ENCODE measurements around the gene ANKRD31.

Gene ANKRD31

DNA sequence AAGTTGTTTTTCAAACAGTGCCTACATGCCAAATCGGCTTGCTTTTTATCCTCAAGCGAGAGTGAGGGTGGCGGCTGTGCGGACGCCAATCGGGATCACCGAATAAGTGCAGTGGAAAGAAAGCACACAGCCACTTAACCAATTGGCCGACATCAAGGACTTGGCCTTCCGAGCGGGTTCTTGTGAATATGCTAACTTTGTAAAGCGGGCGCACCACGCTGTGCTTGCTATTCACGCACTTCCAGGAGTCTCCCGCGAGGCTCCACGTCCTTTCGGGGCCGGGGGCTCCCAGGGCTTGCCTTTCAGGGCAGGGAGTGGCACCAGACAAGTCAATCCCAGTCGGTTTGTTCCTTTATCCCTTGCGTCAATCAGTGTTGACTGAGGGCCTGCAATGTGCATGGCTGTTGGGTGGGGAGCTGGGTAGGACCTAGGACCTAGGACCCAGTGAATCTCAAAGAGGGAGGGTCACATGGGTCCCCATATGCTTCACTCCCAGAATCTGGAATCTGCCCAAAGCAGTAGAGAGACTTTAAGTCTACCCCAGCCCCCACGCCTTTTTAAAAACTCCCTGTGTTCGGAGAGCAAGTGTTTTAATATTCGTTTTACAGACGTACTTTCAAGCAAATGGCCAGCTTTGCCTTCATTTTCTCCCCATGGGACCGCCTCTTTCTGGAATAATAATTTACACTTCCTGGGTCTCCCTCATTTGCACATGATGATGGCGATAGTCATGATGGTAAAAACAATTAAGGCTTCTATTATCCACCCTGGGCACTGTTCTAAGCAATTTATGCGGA is 182.3 kb downstream of the ANKRD31 start:
- no peaks in the 10 kb centered on the region for H3K36me3 ChIP-seq (ENCODE audit: control insufficient read depth in 1 of 2, insufficient read depth in 2 of 2, low read length in 2 of 2)
- H3K27me3 ChIP-seq (ENCODE audit: control insufficient read depth in 1 of 2, insufficient read depth in 2 of 2, low read length in 2 of 2), result no peaks in the 10 kb centered on the region
- peak overlapping the region; percentile 72 to 82 for H3K4me3 ChIP-seq (ENCODE audit: low read depth in 1 of 2, low read length in 2 of 2)
- peak overlapping the region; percentile 66 to 87 for H3K9ac ChIP-seq (ENCODE audit: low read depth in 1 of 2, low read length in 2 of 2)
- no peaks in the 10 kb centered on the region for H3K9me3 ChIP-seq (ENCODE audit: control insufficient read depth in 1 of 2, low read length in 2 of 2)
- H3K4me1 ChIP-seq (ENCODE audit: control insufficient read depth in 1 of 2, insufficient read depth in 2 of 2, low read length in 2 of 2), result peaks cover 29 to 41% of the 10 kb centered on the region in 2 donors
- H3K27ac ChIP-seq (ENCODE audit: low read depth, low read length), result peak overlapping the region; percentile 82

DNA sequence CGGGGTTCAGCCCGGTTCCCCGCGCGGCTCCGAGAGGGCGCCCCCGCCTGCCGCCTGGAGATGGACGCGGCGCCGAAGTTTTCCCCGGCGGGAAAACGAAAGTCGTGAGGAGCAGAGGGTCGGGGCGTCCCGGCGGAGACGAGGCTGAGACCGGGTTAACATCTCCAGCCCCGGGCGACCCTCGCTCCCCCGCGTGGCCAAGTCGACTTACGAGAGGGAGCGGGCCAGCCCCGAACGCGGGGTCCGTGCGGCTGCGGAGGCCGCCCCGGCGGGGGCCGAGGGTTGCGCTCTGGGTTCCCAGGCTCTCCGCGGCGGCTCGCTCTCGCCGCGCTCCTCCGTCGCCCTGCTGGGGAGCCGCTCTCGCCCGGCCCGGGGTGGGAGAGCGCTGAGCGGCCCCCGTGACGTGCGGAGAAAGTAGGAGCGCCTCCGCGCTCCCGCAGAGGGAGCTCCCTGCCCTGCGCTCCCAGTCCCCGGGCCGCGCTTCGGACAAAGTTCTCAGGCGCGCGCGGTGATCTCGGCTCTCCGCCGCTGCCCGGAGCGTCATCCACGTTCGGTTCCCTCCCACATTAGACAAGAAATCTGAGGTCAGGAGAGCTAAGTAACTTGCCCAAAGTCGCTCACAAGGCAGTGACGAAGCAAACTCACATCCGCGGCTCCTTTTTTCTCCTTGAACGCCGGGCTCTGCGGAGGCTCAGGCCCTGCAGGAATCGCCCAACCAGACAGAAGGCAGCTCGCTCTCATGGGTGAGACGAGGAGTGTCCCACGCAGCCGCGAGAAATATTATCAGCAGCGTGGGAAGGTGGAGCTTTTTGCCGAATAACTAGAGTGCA is 183.2 kb downstream of the ANKRD31 start:
- Histone ChIP-seq H3K9ac (ENCODE audit: low read depth in 1 of 2, low read length in 2 of 2) (peak overlapping the region; percentile 66 to 87), H3K4me3 (ENCODE audit: low read depth in 1 of 2, low read length in 2 of 2) (peak overlapping the region; percentile 72 to 82), H3K9me3 (ENCODE audit: control insufficient read depth in 1 of 2, low read length in 2 of 2) (no peaks in the 10 kb centered on the region), H3K4me1 (ENCODE audit: control insufficient read depth in 1 of 2, insufficient read depth in 2 of 2, low read length in 2 of 2) (peaks cover 37 to 49% of the 10 kb centered on the region in 2 donors), H3K36me3 (ENCODE audit: control insufficient read depth in 1 of 2, insufficient read depth in 2 of 2, low read length in 2 of 2) (peaks cover 0 to 2% of the 10 kb centered on the region in 2 donors), H3K27me3 (ENCODE audit: control insufficient read depth in 1 of 2, insufficient read depth in 2 of 2, low read length in 2 of 2) (no peaks in the 10 kb centered on the region), H3K27ac (ENCODE audit: low read depth, low read length) (peak overlapping the region; percentile 82)

DNA sequence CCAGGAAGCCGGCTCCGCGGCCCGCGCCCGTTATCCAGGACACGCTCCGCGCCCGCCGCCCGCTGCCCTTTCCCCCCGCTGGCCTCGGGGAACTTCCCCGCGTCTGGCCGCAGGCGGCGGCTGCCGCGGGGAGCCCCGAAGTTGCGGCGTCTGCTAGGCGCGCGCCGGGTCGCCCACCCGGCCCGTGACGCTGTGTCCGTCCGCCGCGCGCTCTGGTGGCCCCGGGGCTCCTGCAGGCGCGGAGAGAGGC is 183.7 kb downstream of the ANKRD31 start:
- H3K27me3 ChIP-seq (ENCODE audit: control insufficient read depth in 1 of 2, insufficient read depth in 2 of 2, low read length in 2 of 2), result no peaks in the 10 kb centered on the region
- peak overlapping the region; percentile 82 for H3K27ac ChIP-seq (ENCODE audit: low read depth, low read length)
- H3K4me3 ChIP-seq (ENCODE audit: low read depth in 1 of 2, low read length in 2 of 2), result peak overlapping the region; percentile 72 to 82
- peaks cover 39 to 50% of the 10 kb centered on the region in 2 donors for H3K4me1 ChIP-seq (ENCODE audit: control insufficient read depth in 1 of 2, insufficient read depth in 2 of 2, low read length in 2 of 2)
- no peaks in the 10 kb centered on the region for H3K9me3 ChIP-seq (ENCODE audit: control insufficient read depth in 1 of 2, low read length in 2 of 2)
- peaks cover 0 to 5% of the 10 kb centered on the region in 2 donors for H3K36me3 ChIP-seq (ENCODE audit: control insufficient read depth in 1 of 2, insufficient read depth in 2 of 2, low read length in 2 of 2)
- H3K9ac ChIP-seq (ENCODE audit: low read depth in 1 of 2, low read length in 2 of 2), result peak overlapping the region; percentile 55 to 87

DNA sequence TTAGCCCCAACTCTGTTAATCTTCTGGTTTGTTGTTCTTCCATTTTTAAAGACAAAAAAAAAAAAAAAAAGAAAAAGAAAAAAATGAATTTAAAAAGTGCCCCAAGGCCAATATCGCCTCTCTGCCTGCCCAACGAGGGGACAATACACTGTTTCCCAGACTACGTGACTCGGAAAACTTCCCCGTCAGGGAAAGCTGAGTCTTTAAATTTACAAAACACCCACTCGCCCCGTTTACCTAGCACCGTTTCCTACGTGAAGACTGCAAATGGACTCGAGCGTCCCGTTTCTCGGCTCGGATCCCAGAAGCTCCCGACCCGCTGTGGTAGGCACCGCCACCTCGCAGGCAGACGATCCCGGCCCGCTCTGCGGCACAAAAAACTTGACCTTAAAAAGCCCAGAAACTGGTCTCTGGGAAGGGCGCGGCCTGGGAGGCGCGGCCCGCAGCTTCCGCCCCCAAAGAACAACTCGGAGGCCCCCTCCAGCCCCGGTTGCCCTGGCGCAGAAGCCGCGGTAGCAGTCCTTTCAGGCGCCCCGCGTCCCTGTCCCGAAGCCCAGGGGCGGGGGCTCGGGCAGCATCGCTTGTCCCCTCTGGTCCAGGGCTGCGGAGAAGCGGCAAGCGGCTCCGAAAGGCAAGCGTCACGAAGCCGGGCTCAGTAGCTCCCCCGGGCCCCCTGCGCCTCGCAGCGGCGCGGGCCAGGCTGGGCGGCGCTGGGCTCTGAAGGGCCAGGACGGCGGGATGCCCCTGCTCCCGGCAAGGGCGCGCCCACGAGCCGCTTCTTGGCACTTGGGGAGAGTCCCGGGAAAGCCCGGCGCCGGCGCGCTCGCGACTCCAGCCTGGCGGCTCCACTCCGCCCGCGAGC is 184.3 kb downstream of the ANKRD31 start, which contains the start of gene GCNT4:
TSS of gene GCNT4 (minus strand) at position 367 of the 862 bp plus-strand sequence. CDS start 22,521 bp downstream, outside the sequence.
- Histone ChIP-seq H3K9ac (ENCODE audit: low read depth in 1 of 2, low read length in 2 of 2) (peak within 1 kb of the TSS; percentile 66 to 87), H3K4me3 (ENCODE audit: low read depth in 1 of 2, low read length in 2 of 2) (peak within 1 kb of the TSS; percentile 72 to 82), H3K27ac (ENCODE audit: low read depth, low read length) (peak within 1 kb of the TSS; percentile 82), H3K36me3 (ENCODE audit: control insufficient read depth in 1 of 2, insufficient read depth in 2 of 2, low read length in 2 of 2) (peaks cover 0 to 6% of the 10 kb centered on the region in 2 donors), H3K9me3 (ENCODE audit: control insufficient read depth in 1 of 2, low read length in 2 of 2) (no peaks in the 10 kb centered on the region), H3K4me1 (ENCODE audit: control insufficient read depth in 1 of 2, insufficient read depth in 2 of 2, low read length in 2 of 2) (peaks cover 39 to 50% of the 10 kb centered on the region in 2 donors), H3K27me3 (ENCODE audit: control insufficient read depth in 1 of 2, insufficient read depth in 2 of 2, low read length in 2 of 2) (no peaks in the 10 kb centered on the region)

DNA sequence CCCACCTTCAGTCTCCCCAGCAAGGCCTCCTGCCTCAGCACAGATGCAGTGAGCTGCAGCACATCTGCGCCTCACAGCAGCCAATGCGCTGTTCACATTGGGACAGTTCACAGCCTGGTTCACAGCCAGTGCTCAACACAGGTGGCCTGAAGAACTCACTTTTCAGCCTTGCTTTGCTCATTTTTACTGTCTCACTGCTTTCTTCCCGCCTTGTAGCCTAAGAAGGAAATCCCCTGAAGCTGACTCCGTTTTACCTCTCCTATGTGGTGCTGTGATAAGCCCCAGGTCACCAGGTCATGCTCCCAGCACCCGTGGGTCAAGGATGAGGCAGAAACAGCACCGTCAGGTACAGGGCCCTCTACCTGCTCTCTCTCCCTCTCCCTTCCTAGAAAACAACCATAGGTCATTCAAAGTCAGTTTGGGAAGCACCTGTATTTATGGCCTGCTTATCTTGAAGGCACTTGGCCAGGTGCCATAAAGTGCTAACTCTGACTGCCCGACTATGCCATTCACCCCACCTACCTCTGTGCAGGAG is 185.4 kb downstream of the ANKRD31 start:
- peaks cover 1 to 17% of the 10 kb centered on the region in 2 donors for H3K36me3 ChIP-seq (ENCODE audit: control insufficient read depth in 1 of 2, insufficient read depth in 2 of 2, low read length in 2 of 2)
- peaks cover 39 to 50% of the 10 kb centered on the region in 2 donors for H3K4me1 ChIP-seq (ENCODE audit: control insufficient read depth in 1 of 2, insufficient read depth in 2 of 2, low read length in 2 of 2)
- no peaks in the 10 kb centered on the region for H3K9me3 ChIP-seq (ENCODE audit: control insufficient read depth in 1 of 2, low read length in 2 of 2)
- peak overlapping the region; percentile 72 to 82 for H3K4me3 ChIP-seq (ENCODE audit: low read depth in 1 of 2, low read length in 2 of 2)
- peak overlapping the region; percentile 4 to 87 for H3K9ac ChIP-seq (ENCODE audit: low read depth in 1 of 2, low read length in 2 of 2)
- no peaks in the 10 kb centered on the region for H3K27me3 ChIP-seq (ENCODE audit: control insufficient read depth in 1 of 2, insufficient read depth in 2 of 2, low read length in 2 of 2)
- H3K27ac ChIP-seq (ENCODE audit: low read depth, low read length), result no peak overlapping the region

DNA sequence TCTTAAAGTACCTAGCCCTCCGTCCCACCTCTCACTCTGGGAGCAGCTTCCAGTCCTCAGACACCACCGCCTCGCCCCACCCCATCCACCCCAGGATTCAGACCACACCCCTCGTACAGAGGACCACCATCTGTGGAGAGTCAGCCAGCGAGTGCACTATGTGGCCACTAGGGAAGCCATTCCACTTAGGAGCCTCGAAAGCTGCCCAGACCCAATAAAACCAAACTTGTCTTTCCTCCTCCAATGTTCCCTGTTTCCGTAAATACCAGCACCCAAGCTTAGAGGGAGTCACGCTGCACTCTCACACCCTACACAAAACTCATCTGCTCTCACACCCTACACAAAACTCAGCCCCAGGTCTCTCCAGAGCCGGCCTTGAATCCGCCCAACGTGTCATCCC is 186.3 kb downstream of the ANKRD31 start:
- H3K27me3 ChIP-seq (ENCODE audit: control insufficient read depth in 1 of 2, insufficient read depth in 2 of 2, low read length in 2 of 2), result no peaks in the 10 kb centered on the region
- peaks cover 4 to 26% of the 10 kb centered on the region in 2 donors for H3K36me3 ChIP-seq (ENCODE audit: control insufficient read depth in 1 of 2, insufficient read depth in 2 of 2, low read length in 2 of 2)
- no peak overlapping the region for H3K27ac ChIP-seq (ENCODE audit: low read depth, low read length)

DNA sequence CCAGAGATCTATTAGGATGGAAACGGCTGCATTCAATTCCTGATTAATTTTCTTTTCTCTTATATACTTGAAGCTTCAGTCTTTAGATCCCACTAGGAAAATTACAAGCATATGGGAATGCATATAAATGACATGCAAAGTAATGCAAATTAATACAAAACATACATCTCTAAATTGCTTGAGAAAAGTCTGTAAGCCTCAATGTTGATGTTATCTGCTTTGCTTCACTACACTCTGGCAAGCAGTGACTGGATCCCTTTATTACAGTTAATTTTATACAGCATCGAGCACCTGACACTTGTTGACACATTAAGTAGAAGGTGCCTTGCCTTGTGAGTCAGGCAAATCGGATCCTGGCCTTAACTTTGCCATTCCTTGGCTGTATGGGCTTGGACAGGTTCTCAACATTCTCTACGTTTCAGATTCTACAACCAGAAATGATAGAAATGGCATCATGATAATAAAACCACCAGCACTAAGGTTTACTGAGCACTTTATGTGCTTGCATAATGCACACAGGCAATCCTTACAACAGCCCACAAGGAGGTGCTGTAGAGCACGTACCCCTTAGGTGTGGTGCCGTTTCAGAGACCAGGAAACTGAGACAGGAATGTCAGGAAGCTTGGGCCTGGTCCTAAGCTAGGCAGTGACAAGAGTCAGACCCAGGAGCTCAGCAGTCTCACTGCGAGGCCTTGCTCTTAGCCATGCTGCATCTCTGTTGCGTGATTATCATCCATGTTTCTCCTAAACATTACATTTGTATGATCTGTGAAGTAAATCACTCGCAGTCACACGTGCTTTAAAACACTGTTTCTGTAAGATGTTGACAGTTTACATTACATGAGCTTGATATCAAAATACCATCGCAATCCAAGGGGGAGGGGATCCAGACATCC is 187.0 kb downstream of the ANKRD31 start:
- Histone ChIP-seq H3K9me3 (ENCODE audit: control insufficient read depth in 1 of 2, low read length in 2 of 2) (no peaks in the 10 kb centered on the region), H3K4me1 (ENCODE audit: control insufficient read depth in 1 of 2, insufficient read depth in 2 of 2, low read length in 2 of 2) (peaks cover 36 to 47% of the 10 kb centered on the region in 2 donors), H3K27me3 (ENCODE audit: control insufficient read depth in 1 of 2, insufficient read depth in 2 of 2, low read length in 2 of 2) (no peaks in the 10 kb centered on the region), H3K27ac (ENCODE audit: low read depth, low read length) (no peak overlapping the region), H3K9ac (ENCODE audit: low read depth in 1 of 2, low read length in 2 of 2) (no peak overlapping the region), H3K4me3 (ENCODE audit: low read depth in 1 of 2, low read length in 2 of 2) (peak overlapping the region; percentile 72 to 82), H3K36me3 (ENCODE audit: control insufficient read depth in 1 of 2, insufficient read depth in 2 of 2, low read length in 2 of 2) (peaks cover 4 to 33% of the 10 kb centered on the region in 2 donors)

More for the DNA sequence above, 186.3 kb downstream of the ANKRD31 start:
- Histone ChIP-seq H3K9ac (ENCODE audit: low read depth in 1 of 2, low read length in 2 of 2) (peak overlapping the region in 1 of 2 donors; percentile 87), H3K4me3 (ENCODE audit: low read depth in 1 of 2, low read length in 2 of 2) (peak overlapping the region; percentile 72 to 82), H3K4me1 (ENCODE audit: control insufficient read depth in 1 of 2, insufficient read depth in 2 of 2, low read length in 2 of 2) (peaks cover 39 to 50% of the 10 kb centered on the region in 2 donors), H3K9me3 (ENCODE audit: control insufficient read depth in 1 of 2, low read length in 2 of 2) (no peaks in the 10 kb centered on the region)

DNA sequence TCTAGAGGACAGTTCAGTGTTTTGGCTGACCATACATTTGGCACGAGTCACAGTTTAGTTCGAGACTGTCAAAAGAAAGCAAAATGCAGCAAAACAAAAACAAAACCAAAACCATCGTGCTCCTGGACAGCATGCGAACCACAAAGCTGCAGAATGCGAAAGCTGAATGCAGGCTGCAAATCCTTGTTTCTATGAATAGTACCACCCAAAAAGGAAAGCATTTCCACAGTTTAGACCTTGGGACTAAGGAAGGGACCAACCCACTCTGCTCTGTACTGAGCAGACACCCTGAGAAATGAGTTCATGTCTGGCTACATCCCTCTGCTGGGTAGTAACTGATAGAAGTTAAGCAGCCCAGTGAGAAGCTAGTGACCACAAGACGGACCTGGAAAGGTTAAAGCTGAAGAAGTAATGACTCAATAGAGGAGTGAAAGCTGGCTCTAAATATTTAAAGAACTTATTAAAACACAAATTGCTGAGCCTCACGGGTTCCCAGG is 188.2 kb downstream of the ANKRD31 start:
- Histone ChIP-seq H3K9ac (ENCODE audit: low read depth in 1 of 2, low read length in 2 of 2) (peak overlapping the region in 1 of 2 donors; percentile 10), H3K4me1 (ENCODE audit: control insufficient read depth in 1 of 2, insufficient read depth in 2 of 2, low read length in 2 of 2) (peaks cover 31 to 37% of the 10 kb centered on the region in 2 donors)

More for the DNA sequence above, 188.2 kb downstream of the ANKRD31 start:
- Histone ChIP-seq H3K4me3 (ENCODE audit: low read depth in 1 of 2, low read length in 2 of 2) (peak overlapping the region; percentile 44 to 63), H3K27ac (ENCODE audit: low read depth, low read length) (no peak overlapping the region), H3K27me3 (ENCODE audit: control insufficient read depth in 1 of 2, insufficient read depth in 2 of 2, low read length in 2 of 2) (no peaks in the 10 kb centered on the region), H3K36me3 (ENCODE audit: control insufficient read depth in 1 of 2, insufficient read depth in 2 of 2, low read length in 2 of 2) (peaks cover 4 to 45% of the 10 kb centered on the region in 2 donors), H3K9me3 (ENCODE audit: control insufficient read depth in 1 of 2, low read length in 2 of 2) (no peaks in the 10 kb centered on the region)

All from duodenal mucosa (tissue), 2 donors.